ENCODE measurements around the gene TSHZ3.

TSHZ3 gene

GRCh38 chr19:31253526-31254179 is 95.6 kb downstream of the TSHZ3 start:
- H3K4me3 Mint-ChIP-seq = no peak overlapping the region
- no peaks in the 10 kb centered on the region for H3K9me3 Mint-ChIP-seq
- H3K27me3 Mint-ChIP-seq (ENCODE audit: low read depth, poor library complexity) = peaks cover 27% of the 10 kb centered on the region
- no peak for TF ChIP-seq CTCF (IDR thresholded peaks at IDR 0.05)
- no peaks in the 10 kb centered on the region for H3K36me3 Mint-ChIP-seq (ENCODE audit: low read depth)
- H3K4me1 Mint-ChIP-seq = peaks cover 47% of the 10 kb centered on the region
- DNase-seq = no peak
- no peak overlapping the region for H3K27ac Mint-ChIP-seq

- H3K9me3 Mint-ChIP-seq = no peaks in the 10 kb centered on the region
Observed at GRCh38 chr19:31252441-31252840, 96.8 kb downstream of the TSHZ3 start.

GRCh38 chr19:31249217-31249616 is 100.0 kb downstream of the TSHZ3 start:
- H3K36me3 Mint-ChIP-seq (ENCODE audit: low read depth) = no peaks in the 10 kb centered on the region
- no peak for TF ChIP-seq CTCF (IDR thresholded peaks at IDR 0.05)
- H3K4me1 Mint-ChIP-seq = peaks cover 21% of the 10 kb centered on the region
- no peak for DNase-seq
- peaks cover 9% of the 10 kb centered on the region for H3K27me3 Mint-ChIP-seq (ENCODE audit: low read depth, poor library complexity)
- H3K9me3 Mint-ChIP-seq = no peaks in the 10 kb centered on the region
- no peak overlapping the region for H3K27ac Mint-ChIP-seq
- H3K4me3 Mint-ChIP-seq = no peak overlapping the region

More at GRCh38 chr19:31252441-31252840, 96.8 kb downstream of the TSHZ3 start:
- no peak for DNase-seq
- Mint-ChIP-seq H3K27me3 (ENCODE audit: low read depth, poor library complexity) (peaks cover 27% of the 10 kb centered on the region), H3K27ac (no peak overlapping the region), H3K4me3 (no peak overlapping the region), H3K36me3 (ENCODE audit: low read depth) (no peaks in the 10 kb centered on the region), H3K4me1 (peaks cover 37% of the 10 kb centered on the region)
- TF ChIP-seq CTCF (IDR thresholded peaks at IDR 0.05) = no peak

GRCh38 chr19:31235806-31236205 is 113.4 kb downstream of the TSHZ3 start:
- H3K9me3 Mint-ChIP-seq = no peaks in the 10 kb centered on the region
- DNase-seq = no peak
- peaks cover 3% of the 10 kb centered on the region for H3K27me3 Mint-ChIP-seq (ENCODE audit: low read depth, poor library complexity)
- H3K36me3 Mint-ChIP-seq (ENCODE audit: low read depth) = no peaks in the 10 kb centered on the region
- no peak for TF ChIP-seq CTCF (IDR thresholded peaks at IDR 0.05)
- H3K4me3 Mint-ChIP-seq = no peak overlapping the region
- H3K4me1 Mint-ChIP-seq = no peaks in the 10 kb centered on the region
- H3K27ac Mint-ChIP-seq = no peak overlapping the region

- no peaks in the 10 kb centered on the region for H3K36me3 Mint-ChIP-seq (ENCODE audit: low read depth)
- H3K27ac Mint-ChIP-seq = no peak overlapping the region
- DNase-seq = no peak
- no peaks in the 10 kb centered on the region for H3K4me1 Mint-ChIP-seq
- H3K4me3 Mint-ChIP-seq = no peak overlapping the region
- peaks cover 3% of the 10 kb centered on the region for H3K27me3 Mint-ChIP-seq (ENCODE audit: low read depth, poor library complexity)
- no peaks in the 10 kb centered on the region for H3K9me3 Mint-ChIP-seq
- no peak for TF ChIP-seq CTCF (IDR thresholded peaks at IDR 0.05)
Observed at GRCh38 chr19:31233295-31233800, 115.9 kb downstream of the TSHZ3 start.

- Mint-ChIP-seq H3K36me3 (ENCODE audit: low read depth) (no peaks in the 10 kb centered on the region), H3K27ac (no peak overlapping the region), H3K27me3 (ENCODE audit: low read depth, poor library complexity) (peaks cover 5% of the 10 kb centered on the region), H3K4me3 (no peak overlapping the region), H3K9me3 (no peaks in the 10 kb centered on the region), H3K4me1 (no peaks in the 10 kb centered on the region)
- DNase-seq = no peak
- TF ChIP-seq CTCF (IDR thresholded peaks at IDR 0.05) = no peak
Observed at GRCh38 chr19:31232871-31233270, 116.4 kb downstream of the TSHZ3 start.
